Right lobe of liver (tissue), 6 donors: Measurements from ENCODE around the gene P3H2. TPM values are rescaled to one million over a fixed set of nuclear protein-coding genes. Genes with fewer than 3 reads are reported as not detected.

Experiments used
- ATAC-seq, 4 donors: fragments of 200-7000 bp; cut with Tn5 transposase; one replicate each; pipeline ENCODE4 v1.9.1; 2020; ENCODE audit warnings: mild to moderate bottlenecking in 4 of 4, moderate library complexity in 4 of 4
- DNase-seq, 3 donors: peaks; one replicate each; pipeline ENCODE4 v3.0.0-alpha.2; 2020
- H3K27ac ChIP-seq, 3 donors: fragments of 200-600 bp; one replicate each; pipeline ENCODE4 v1.8.0; 2022
- H3K27me3 ChIP-seq, 2 donors: fragments of 200-600 bp; one replicate each; pipeline ENCODE4 v1.8.0; 2022
- H3K36me3 ChIP-seq, 4 donors: fragments of 200-600 bp; sonication (generic) in 1 of 4; one replicate each; pipeline versions ENCODE4 v1.5.1 to v1.8.0; 2017 to 2022; ENCODE audit warnings: control low read depth in 1 of 4
- H3K4me1 ChIP-seq, 4 donors: fragments of 200-600 bp; sonication (generic) in 1 of 4; one replicate each; pipeline versions ENCODE4 v1.5.1 to v1.8.0; 2017 to 2022; ENCODE audit warnings: control low read depth in 1 of 4
- H3K4me3 ChIP-seq, 3 donors: fragments of 200-600 bp; one replicate each; pipeline ENCODE4 v1.8.0; 2022
- H3K9me3 ChIP-seq, 4 donors: fragments of 200-600 bp; sonication (generic) in 1 of 4; one replicate each; pipeline versions ENCODE4 v1.5.1 to v1.8.0; 2017 to 2022; ENCODE audit warnings: control low read depth in 1 of 4
- POLR2A ChIP-seq: fragments of 450-650 bp; IDR thresholded peaks from one replicate; pipeline ENCODE4 v1.6.1; 2017; ENCODE audit warnings: antibody characterized with exemption, mild to moderate bottlenecking
- WGBS: methylation state at CpG from one replicate; pipeline ENCODE4 v1.1.6; 2018; ENCODE audit warnings: low coverage, low lambda C conversion rate; ENCODE audit not compliant: insufficient coverage; ENCODE audit errors: missing lambda C conversion rate; 5-methylcytosine and 5-hydroxymethylcytosine counted together
- intact Hi-C, 2 donors: fragments of 100-400 bp; cut with DNase I; formaldehyde crosslinking; loops; one replicate each; pipeline versions ENCODE4 v1.11.2 to v1.14.1; 2022
- total RNA-seq, 6 experiments: library from RNA; depleted of rRNA in 2 of 6; stranded (reverse); fragments of >200 nt in 2 of 6; fragmentation: NEBNext Ultra II Directional in 3 of 6; extraction: Animal tissue kit (Norgen Biotek cat#: 25700) in 3 of 6; gene quantifications; one replicate each; pipeline versions ENCODE4 v1.1.0 to v1.2.4, GENCODE V29; 2016 to 2023
- TF ChIP-seq, protein P1 (sequence below), 4 donors: fragments of 200-600 bp in 3 of 4; fragments of 450-650 bp in 1 of 4; IDR thresholded peaks; one replicate each; pipeline versions ENCODE4 v1.5.1 to v1.8.0; 2016 to 2022; ENCODE audit warnings: antibody characterized with exemption in 4 of 4, mild to moderate bottlenecking in 2 of 4
- donor health status: DM: no; HTN: yes; CAD: no.
- donor health status: DM: no; HTN: no; CAD: no.
- donor health status: DM: no; HTN: no; CAD: no.
- donor health status: DM: no; HTN: yes; CAD: no.
- donor health status: DM: no; HTN: yes; CAD: no.

P3H2 gene
- total RNA-seq, 6 experiments from 2014 or later = 3.2 to 8.7 (median 6.5) TPM

DNA sequence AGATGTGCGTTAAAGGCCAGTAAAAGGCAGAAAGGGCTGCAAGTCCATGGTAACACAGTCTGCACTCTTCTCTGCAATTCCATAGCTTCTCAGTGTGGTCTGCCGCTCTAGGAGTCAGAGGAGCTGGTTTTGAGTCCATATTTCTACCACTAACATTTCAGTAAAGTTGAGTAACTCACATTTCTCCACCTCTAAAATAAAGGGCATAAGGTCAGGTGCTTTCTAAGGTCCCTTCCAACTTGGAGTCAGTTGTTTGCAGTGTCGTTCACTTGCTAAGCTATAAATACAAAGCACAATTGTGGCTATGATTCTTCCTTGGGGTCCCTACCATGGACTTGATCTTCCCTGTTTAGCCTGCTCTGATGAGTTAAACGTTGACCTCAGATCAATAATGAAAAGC, 171.1 kb downstream of the P3H2 start:
- intact Hi-C loops = no loop called here
- H3K4me3 ChIP-seq = no peak overlapping the region
- TF ChIP-seq POLR2A = no peak
- TF ChIP-seq, protein P1, sequence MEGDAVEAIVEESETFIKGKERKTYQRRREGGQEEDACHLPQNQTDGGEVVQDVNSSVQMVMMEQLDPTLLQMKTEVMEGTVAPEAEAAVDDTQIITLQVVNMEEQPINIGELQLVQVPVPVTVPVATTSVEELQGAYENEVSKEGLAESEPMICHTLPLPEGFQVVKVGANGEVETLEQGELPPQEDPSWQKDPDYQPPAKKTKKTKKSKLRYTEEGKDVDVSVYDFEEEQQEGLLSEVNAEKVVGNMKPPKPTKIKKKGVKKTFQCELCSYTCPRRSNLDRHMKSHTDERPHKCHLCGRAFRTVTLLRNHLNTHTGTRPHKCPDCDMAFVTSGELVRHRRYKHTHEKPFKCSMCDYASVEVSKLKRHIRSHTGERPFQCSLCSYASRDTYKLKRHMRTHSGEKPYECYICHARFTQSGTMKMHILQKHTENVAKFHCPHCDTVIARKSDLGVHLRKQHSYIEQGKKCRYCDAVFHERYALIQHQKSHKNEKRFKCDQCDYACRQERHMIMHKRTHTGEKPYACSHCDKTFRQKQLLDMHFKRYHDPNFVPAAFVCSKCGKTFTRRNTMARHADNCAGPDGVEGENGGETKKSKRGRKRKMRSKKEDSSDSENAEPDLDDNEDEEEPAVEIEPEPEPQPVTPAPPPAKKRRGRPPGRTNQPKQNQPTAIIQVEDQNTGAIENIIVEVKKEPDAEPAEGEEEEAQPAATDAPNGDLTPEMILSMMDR (IDR thresholded peaks at IDR 0.05) = no peak
- no peaks in the 10 kb centered on the region for H3K27me3 ChIP-seq
- DNase-seq (no peak), ATAC-seq (peak; percentile 38 to 55 (median 43))
- H3K36me3 ChIP-seq = no peaks in the 10 kb centered on the region
- H3K4me1 ChIP-seq = peaks cover 0 to 5% (median 0%) of the 10 kb centered on the region in 4 donors
- 49% methylated on average over 4 of the region's 4 CpGs for WGBS
- no peak overlapping the region for H3K27ac ChIP-seq
- no peaks in the 10 kb centered on the region for H3K9me3 ChIP-seq

DNA sequence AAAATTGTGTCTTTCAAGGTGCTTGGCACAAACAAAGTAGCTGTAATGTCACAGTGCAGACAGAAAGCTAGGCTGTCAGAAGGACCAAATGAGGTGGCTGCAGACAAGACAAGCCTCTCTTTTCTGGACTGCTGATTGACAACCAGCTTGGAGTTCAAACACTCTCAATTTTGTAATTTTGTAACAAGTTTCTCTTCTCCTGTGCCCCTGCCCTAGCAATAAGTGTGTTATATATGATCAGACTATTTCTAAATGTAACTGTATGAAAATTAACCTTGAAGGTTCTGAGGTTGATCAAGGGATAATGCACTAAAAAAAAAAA, 172.0 kb downstream of the P3H2 start:
- ATAC-seq (no peak), DNase-seq (no peak)
- Histone ChIP-seq H3K9me3 (no peaks in the 10 kb centered on the region), H3K4me3 (no peak overlapping the region), H3K27me3 (no peaks in the 10 kb centered on the region), H3K4me1 (peaks cover 0 to 5% (median 0%) of the 10 kb centered on the region in 4 donors), H3K36me3 (no peaks in the 10 kb centered on the region), H3K27ac (no peak overlapping the region)
- intact Hi-C loops = no loop called here
- TF ChIP-seq POLR2A = no peak
- TF ChIP-seq, protein P1 (IDR thresholded peaks at IDR 0.05) = no peak

DNA sequence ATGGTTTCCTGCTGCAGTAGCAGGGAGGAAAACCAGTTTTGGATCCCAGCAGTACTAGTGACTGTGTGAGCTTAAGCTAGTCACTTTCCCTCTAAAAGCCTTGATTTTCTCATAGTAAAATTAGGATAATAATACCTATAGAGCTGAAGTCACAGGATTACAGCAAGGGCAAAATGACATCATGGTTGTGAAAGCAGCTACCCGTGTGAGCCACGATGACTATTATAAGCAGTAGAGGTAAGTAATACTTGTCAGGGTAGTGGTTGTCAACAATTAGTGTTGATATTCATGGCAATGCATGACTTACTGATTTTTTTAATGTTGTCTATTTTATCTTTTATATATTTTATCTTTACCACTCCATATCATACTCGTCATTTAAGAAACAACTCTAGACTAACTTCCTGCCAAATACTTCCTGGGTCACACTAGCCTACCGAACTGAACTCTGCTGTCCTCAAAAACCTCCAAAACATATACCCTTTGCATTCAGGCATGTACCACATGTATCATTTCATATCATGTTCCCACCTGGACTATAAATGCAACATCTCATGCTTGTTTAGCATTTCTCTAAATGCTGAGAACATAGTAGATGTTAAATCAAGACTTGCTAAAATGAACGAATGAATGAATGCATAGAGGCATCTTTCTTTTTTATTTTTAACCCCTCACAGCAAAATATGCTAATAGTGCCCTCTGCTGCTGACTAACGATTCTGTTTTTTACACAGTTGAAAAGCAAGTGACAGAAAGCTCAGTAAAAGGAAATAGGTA, 172.6 kb downstream of the P3H2 start:
- Histone ChIP-seq H3K4me3 (no peak overlapping the region), H3K27me3 (no peaks in the 10 kb centered on the region), H3K36me3 (no peaks in the 10 kb centered on the region), H3K9me3 (no peaks in the 10 kb centered on the region), H3K4me1 (peaks cover 0 to 5% (median 0%) of the 10 kb centered on the region in 4 donors), H3K27ac (no peak overlapping the region)
- 20% methylated on average over 6 of the region's 6 CpGs for WGBS
- DNase-seq (no peak), ATAC-seq (peak in 3 of 4 donors; percentile 21 to 62 (median 47))
- TF ChIP-seq, protein P1 (IDR thresholded peaks at IDR 0.05) = peak; percentile 51 to 59 (median 56)
- TF ChIP-seq POLR2A = no peak
- intact Hi-C loops = no loop called here

DNA sequence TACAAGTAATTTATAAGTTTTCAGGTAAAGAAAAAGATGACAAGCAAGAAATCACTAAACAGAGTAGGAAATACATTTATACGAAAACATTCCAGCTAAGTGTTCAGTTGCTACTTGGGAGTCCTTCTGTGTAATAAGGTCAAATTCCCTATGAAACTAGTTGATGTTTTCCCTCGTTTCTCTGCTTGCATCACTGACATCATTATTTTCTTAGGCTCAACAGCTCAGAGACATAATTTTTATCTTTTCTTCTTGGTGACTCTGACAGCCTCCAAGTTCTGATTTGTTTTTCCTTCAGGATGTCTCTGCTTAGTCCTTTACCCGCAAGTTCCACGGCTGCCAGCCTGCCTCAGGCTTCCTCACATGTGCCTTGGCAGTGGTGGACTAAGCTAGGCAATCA, 173.6 kb downstream of the P3H2 start:
- ATAC-seq (no peak), DNase-seq (no peak)
- H3K4me3 ChIP-seq = no peak overlapping the region
- H3K27ac ChIP-seq = no peak overlapping the region
- H3K27me3 ChIP-seq = no peaks in the 10 kb centered on the region
- H3K9me3 ChIP-seq = no peaks in the 10 kb centered on the region
- no peak for TF ChIP-seq POLR2A
- TF ChIP-seq, protein P1 (IDR thresholded peaks at IDR 0.05) = no peak
- peaks cover 0 to 5% (median 0%) of the 10 kb centered on the region in 4 donors for H3K4me1 ChIP-seq
- 64% methylated on average over 4 of the region's 4 CpGs for WGBS
- intact Hi-C loops = no loop called here
- no peaks in the 10 kb centered on the region for H3K36me3 ChIP-seq
